Hepatocyte (in vitro differentiated cells): ENCODE measurements around the gene CD58.
"Not testable (repeated sequence)": the region's sequence is repeated elsewhere in the genome, so short reads cannot be mapped to it uniquely, and the experiment has no call there.

Experiments used
- EZH2 ChIP-seq: fragments of 200-600 bp; sonication (generic); IDR thresholded peaks from 2 replicates; pipeline ENCODE4 v1.6.1; 2016; ENCODE audit warnings: antibody characterized with exemption, mild to moderate bottlenecking, borderline replicate concordance
- TF ChIP-seq, protein P1 (sequence below): fragments of 200-600 bp; sonication (generic); IDR thresholded peaks from 2 replicates; pipeline ENCODE4 v1.5.1; 2016; ENCODE audit warnings: antibody characterized with exemption, mild to moderate bottlenecking; ENCODE audit not compliant: poor library complexity

GRCh38 chr1:116562465-116562864, 8.4 kb downstream of the CD58 start:
- TF ChIP-seq, protein P1, sequence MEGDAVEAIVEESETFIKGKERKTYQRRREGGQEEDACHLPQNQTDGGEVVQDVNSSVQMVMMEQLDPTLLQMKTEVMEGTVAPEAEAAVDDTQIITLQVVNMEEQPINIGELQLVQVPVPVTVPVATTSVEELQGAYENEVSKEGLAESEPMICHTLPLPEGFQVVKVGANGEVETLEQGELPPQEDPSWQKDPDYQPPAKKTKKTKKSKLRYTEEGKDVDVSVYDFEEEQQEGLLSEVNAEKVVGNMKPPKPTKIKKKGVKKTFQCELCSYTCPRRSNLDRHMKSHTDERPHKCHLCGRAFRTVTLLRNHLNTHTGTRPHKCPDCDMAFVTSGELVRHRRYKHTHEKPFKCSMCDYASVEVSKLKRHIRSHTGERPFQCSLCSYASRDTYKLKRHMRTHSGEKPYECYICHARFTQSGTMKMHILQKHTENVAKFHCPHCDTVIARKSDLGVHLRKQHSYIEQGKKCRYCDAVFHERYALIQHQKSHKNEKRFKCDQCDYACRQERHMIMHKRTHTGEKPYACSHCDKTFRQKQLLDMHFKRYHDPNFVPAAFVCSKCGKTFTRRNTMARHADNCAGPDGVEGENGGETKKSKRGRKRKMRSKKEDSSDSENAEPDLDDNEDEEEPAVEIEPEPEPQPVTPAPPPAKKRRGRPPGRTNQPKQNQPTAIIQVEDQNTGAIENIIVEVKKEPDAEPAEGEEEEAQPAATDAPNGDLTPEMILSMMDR, result not testable (repeated sequence)
- not testable (repeated sequence) for TF ChIP-seq EZH2
